GM23338 (cell line): ENCODE results near the gene RAG1. TPM values are rescaled to one million over a fixed set of nuclear protein-coding genes. Genes with fewer than 3 reads are reported as not detected.

ENCODE experiments used
- REST ChIP-seq: IDR thresholded peaks from one replicate; pipeline ENCODE4 v1.6.1; 2018; ENCODE audit warnings: antibody characterized with exemption; ENCODE audit not compliant: unreplicated experiment
- STAT1 ChIP-seq: IDR thresholded peaks from one replicate; pipeline ENCODE4 v1.6.1; 2016; ENCODE audit warnings: antibody characterized with exemption; ENCODE audit not compliant: unreplicated experiment
- polyA plus RNA-seq: library from polyadenylated mRNA; unstranded; fragments of >200 nt; fragmentation: Nextera tagmentation; extraction: Ambion mirVana; gene quantifications from 2 replicates; pipeline ENCODE4 v1.2.1, GENCODE V29; 2016
- total RNA-seq: library from RNA; depleted of rRNA; stranded (reverse); fragments of >200 nt; shearing (Covaris generic); gene quantifications from 2 replicates; pipeline ENCODE4 v1.2.3, GENCODE V29; 2014; rRNA removed

Gene RAG1
- total and polyA plus RNA-seq, 2 experiments from 2014 or later, result 0.89 to 1.4 TPM

DNA sequence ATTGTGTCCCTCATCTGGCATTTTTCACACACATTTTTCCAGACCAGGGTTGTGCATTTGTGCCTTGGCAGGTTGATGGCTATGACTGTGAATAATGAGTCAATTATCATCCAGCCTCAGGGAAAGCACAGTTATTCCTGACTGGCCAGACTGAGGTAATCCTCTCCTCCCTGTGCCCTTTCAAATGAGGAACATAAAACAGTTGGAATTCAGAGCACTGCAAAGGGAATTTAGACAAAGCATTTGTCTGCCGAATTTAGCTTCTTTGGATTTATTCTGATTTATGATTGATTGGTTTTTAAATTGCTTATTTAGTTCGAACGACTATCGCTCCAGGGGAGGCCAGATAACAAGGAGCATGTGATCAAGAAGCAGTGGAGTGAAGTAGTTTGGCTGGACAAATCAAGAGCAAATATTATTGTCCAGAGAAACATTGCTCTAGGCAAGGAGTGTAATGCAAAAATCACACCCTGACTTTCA is 61.0 kb downstream of the RAG1 start (continued):
- TF ChIP-seq STAT1 (no peak), REST (no peak)

Other genes starting within 250 kb of the RAG1 start
- 6.4 and 10.5 TPM in 2 replicates for gene TRAF6, start 57.7 kb upstream of the RAG1 start, total RNA-seq
- 4.2 and 4.4 TPM in 2 replicates for gene TRAF6, start 57.7 kb upstream of the RAG1 start, polyA plus RNA-seq
- gene IFTAP, start 26.5 kb downstream of the RAG1 start, total RNA-seq, result 17.1 and 19.8 TPM in 2 replicates
- gene IFTAP, start 26.5 kb downstream of the RAG1 start, polyA plus RNA-seq, result 36.5 and 39.1 TPM in 2 replicates
- not detected in 2 replicates for gene RAG2, start 30.2 kb downstream of the RAG1 start, total RNA-seq
- not detected in 2 replicates for gene RAG2, start 30.2 kb downstream of the RAG1 start, polyA plus RNA-seq